Activated CD4-positive, alpha-beta T cell treated with anti-CD3 and anti-CD28 coated beads for 48 hours (primary cell): ENCODE measurements around the gene SLX4.
"Not testable (repeated sequence)": the region's sequence is repeated elsewhere in the genome, so short reads cannot be mapped to it uniquely, and the experiment has no call there.

ENCODE experiments used
- DNase-seq: peaks from one replicate; pipeline ENCODE4 v3.0.0-alpha.2; 2020

The SLX4 gene

DNA sequence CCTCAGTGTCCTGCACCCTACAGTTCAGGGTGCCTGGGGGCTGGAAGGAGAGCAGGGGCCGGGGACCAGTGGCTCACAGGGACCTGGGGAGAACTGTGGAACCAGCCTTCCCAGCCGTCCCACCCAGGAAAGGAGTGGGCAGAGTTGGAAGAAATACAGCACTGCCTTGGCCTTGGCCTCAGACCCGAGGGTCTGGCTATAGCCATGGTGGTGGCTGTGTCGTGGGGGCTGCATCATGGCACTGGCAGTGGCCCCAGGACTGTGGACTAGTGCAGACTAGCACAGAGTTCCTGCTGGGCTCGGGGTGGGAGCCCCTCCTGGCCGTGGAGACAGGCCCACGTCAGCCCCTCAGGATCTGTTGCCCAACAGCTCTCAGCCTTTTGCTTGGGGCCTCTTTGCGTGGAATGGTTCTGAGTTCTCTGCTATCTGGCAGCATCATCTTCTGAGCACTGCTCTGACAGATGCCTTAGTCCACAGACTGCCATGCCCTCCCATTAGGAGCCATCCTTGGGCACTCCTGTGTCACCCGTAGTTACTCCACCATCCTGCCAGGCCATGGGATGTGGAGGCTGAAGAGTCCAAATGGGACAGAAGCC, 30.5 kb upstream of the SLX4 start:
- DNase-seq: no peak

- DNase-seq: no peak
Measured at GRCh38 chr16:3640632-3641501, 29.5 kb upstream of the SLX4 start.

- DNase-seq: no peak
Measured at GRCh38 chr16:3640207-3640606, 28.8 kb upstream of the SLX4 start.

DNA sequence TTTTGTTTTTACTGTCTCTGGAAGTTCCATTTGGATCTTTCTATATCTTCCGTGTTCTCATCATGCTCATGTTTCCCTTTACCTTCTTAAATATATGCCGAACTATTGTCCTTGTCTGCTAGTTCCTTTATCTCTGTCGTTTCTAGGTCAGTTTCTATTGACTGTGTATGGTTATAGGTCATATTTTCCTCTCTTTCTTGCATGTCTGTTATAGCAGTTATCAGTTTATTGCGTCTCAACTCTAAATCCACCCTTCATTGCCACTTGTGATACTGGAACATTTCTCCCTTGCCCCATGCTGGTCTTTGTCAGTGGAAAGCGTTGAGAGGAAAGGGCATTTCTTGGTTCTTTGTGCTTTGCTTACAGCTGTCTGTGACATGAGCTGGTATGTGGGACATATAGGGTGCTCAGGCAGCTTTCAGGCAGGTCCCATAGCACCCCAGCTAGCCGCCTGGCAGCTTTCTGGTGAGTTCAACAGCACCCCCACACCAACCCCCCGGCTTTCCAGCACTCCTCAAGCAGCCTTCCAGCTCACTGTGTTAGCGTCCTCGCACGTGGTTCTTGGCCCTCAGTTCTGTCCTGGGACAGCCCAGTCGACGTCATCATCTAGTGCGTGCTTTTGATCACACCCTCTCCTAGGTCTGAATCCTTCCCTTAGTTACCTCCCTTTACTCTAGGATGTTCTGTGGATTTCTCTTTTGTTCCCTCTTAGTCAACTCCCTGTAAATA, 27.7 kb upstream of the SLX4 start:
- DNase-seq: no peak

- DNase-seq: peak; percentile 51
Measured at GRCh38 chr16:3637371-3637923, 26.0 kb upstream of the SLX4 start.

GRCh38 chr16:3625911-3626732, 14.7 kb upstream of the SLX4 start:
- no peak for DNase-seq

GRCh38 chr16:3625331-3625730, 13.9 kb upstream of the SLX4 start:
- no peak for DNase-seq

DNA sequence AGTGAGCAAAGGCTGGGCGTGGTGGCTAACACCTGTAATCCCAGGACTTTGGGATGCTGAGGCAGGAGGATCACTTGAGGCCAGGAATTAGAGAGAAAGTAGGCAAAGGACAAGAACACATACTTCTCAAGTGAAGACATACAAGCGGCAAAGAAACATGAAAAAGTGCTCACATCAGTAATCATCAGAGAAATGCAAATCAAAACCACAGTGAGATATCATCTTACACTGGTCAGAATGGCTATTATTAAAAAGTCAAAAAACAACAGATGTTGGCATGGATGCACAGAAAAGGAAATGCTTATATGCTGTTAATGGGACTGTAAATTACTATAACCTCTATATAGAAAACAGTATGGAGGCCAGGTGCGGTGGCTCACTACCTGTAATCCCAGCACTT, 12.2 kb upstream of the SLX4 start:
- DNase-seq: no peak

- DNase-seq: no peak
Measured at GRCh38 chr16:3618769-3619141, 7.3 kb upstream of the SLX4 start.

DNA sequence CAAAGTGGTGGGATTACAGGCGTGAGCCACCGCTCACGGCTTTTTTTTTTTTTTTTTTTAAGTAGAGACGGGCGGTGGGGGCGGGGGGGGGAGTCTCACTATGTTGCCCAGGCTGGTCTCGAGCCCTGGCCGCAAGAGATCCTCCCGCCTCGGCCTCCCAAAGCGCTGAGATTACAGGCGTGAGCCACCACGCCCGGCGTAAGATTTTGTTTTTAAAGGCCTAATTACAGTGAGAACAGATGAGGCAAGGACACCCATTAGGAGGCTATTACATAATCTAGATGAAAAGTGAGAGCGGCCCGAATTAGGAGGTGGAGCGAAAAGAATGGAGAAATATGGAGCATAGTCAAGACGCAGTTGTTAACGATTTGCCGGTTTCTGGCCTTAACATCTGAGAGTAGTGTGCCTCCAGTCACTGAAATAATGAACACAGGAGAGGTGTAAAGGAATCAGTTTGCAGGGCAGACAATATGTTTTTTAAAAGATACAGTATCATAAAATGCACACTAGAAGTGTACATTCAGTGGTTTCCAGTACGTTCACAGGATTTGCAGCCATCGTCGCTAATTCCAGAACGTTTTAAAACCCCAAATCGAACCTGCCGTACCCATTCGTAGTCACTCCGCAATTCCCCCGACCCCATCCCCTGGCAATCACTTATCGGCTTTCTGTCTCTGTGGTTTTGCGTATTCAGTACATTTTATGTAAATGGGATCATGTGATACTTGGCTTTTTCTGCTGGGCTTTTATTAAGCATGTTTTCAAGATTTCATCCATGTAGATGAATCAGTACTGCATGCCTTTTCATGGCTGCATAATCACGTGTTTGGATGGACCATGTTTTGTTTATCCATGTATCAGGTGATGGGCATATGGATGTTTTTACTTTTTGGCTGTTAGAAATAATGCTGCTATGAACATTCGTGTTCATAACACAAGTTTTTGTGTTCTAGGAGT, 1.4 kb upstream of the SLX4 start:
- DNase-seq: no peak

DNA sequence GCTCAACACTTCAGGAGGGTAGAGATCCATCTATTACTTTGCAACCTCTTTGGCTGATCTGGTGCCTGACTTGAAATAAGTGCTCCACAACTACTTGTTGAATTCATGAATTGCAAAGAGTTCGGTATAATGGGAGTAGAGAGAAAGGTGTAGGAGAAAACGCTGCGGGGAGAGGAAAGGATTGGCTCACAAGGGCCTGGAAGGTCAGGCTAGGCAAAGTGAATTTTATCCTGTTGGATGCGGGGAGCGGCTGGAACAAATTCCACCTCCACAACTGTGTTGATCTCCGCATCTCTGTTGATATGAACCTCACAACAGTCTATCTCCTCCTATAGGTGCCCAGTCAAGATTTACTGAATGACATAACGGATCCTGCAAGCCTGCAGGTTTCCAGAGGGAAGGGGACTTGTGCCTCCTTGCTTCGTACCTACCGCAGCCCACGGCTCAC, 684 bp downstream of the SLX4 start:
- no peak for DNase-seq

GRCh38 chr16:3609895-3610697, 1.3 kb downstream of the SLX4 start:
- no peak for DNase-seq

GRCh38 chr16:3608976-3609375, 2.4 kb downstream of the SLX4 start:
- not testable (repeated sequence) for DNase-seq

- no peak for DNase-seq
Measured at GRCh38 chr16:3608069-3608468, 3.3 kb downstream of the SLX4 start.

GRCh38 chr16:3607634-3608033, 3.8 kb downstream of the SLX4 start:
- DNase-seq: no peak

GRCh38 chr16:3607161-3607560, 4.2 kb downstream of the SLX4 start:
- no peak for DNase-seq

DNA sequence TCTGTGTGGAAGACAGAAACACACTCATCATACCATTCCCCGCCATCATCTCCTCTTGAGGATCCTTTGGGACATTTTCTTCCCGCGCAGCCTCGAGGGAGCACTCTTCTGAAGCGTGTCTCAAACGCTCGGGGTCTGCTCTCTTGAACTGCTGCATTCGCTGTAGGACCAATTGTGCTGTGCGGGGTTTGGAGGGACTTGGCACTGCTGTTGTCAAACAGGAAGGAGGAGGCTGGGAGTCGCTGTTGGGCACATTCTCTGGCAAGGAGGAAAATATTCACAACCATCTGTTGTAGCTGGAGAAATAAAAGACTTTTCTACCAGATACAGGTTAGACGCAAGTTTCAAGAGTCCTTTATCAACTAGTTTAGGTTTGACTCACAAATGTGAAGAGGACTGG, 5.0 kb downstream of the SLX4 start:
- DNase-seq: no peak

GRCh38 chr16:3602320-3602653, 9.1 kb downstream of the SLX4 start:
- DNase-seq: no peak

GRCh38 chr16:3601614-3602319, 9.6 kb downstream of the SLX4 start:
- DNase-seq: no peak

GRCh38 chr16:3599922-3600321, 11.5 kb downstream of the SLX4 start:
- no peak for DNase-seq
